HG03095 (cell line): ENCODE measurements around the gene GPAT3.
"Not testable (repeated sequence)": the region's sequence is repeated elsewhere in the genome, so short reads cannot be mapped to it uniquely, and the experiment has no call there.

Experiments
- ATAC-seq: cut with Tn5 transposase; IDR thresholded peaks from one replicate; pipeline ENCODE4 v1.9.1; 2021; ENCODE audit warnings: moderate library complexity; ENCODE audit not compliant: unreplicated experiment

The GPAT3 gene

DNA sequence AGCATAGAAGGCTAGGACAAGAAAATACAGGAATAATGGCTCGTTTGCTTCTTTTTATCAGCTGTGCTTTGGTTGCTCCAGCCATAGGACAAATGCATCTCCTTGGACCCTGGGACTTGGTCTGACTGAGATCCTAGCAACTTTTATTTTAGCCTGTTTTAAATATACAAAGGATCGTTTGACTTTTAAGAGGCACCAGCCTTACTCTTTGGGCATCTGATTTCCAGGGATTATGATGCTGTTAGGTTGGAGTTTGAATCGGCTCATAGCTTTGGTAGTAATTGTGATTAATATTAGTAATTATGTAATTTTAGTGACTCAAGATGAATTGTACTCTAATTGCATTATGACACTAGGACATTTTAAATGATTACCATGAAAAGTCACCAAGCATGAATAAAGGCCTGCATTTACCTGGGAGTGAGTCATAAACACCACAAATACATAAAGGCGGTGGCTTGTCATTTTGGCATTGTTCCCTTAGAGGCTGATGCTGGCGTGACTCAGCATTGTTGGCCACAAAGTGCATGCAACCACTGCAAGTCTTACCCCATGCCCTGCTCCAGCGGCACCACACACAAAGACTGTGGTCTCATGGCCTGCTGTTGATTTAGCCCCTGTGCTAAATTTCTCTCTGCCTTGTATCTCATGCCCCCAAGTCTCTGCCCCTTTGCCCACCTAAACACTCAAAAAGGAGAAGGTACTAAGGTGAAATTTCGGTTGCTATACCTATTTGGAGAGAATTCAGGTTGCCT is 12.4 kb downstream of the GPAT3 start:
- peak; percentile 96 for ATAC-seq

DNA sequence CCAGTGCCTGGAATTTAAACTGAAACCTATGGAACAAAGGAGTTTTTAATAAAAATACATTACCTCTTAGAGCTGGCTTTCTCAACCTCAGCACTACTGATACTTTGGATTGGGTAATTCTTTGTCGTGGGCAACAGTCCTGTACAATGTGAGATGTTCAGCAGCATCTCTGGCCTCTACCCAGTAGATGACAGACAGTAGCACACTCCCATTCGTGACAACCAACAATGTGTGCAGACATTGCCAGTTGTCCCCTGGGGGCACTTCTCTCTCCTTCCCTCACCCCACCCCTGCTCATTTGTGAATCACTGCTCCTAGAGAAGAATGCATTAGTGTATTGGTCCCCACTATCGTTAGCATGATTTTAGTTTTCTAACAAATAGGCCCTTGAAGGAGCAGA is 16.2 kb downstream of the GPAT3 start:
- ATAC-seq: no peak

DNA sequence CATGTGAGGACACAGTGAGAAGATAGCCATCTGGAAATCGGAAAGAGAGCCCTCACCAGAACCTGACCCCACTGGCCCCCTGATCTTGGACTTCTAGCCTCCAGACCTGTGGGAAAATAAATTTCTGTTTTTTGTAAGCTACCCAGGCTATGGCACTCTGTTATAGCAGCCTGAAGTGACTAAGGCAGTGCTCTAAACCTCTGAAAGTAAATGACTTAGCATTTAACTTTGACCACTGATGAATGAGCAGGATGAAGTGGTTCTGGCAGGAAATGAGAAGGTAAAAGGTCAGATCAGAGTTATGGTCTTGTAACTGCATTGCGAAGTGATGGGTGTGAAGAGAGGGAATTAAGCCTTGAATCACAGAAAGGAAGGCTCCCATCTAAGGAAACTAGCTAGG is 17.0 kb downstream of the GPAT3 start:
- peak; percentile 54 for ATAC-seq

DNA sequence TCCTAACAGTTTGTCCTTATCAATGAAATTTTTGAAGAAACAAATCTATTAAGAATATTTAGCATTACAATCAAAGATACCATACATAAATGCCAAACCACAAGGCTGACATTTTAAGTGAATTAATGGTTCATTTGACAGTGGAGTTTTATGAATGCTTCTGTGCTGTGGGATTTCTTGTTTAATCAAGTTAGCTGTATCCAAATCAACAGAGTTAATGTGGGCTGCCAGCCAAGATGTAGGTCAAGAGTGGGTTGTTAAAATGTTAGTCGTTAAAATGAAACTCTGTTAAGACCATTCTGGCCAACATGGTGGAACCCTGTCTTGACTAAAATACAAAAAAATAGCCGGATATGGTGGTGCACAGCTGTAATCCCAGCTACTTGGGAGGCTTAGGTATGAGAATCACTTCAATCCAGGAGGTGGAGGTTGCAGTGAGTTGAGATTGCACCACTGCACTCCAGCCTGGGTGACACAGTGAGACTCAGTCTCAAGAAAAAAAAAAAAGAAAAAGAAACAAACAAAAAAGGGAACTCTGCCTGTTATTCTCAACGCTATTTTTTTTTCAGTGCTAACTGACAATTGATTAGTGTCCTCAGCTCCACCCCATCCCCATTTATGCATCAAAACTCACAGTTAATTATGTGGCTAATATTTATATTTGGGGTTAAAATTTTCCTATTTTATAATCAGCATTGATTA is 20.2 kb downstream of the GPAT3 start:
- no peak for ATAC-seq

DNA sequence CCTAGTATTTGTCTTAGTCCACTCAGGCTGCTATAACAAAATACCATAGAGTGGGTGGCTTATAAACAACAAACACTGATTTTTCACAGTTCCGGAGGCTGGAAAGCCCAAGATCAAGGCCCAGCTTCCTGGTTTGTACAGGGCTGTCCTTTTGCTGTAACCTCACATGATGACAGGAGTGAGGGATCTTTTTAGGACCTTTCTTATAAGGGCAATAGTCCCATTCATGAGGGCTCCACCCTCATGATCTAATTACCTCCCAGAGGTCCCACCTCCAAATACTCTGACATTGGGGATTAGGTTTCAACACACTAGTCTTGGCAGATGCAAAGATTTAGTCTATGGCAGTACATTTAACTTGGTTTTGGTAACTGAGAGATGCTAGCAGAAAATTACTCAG is 20.9 kb downstream of the GPAT3 start:
- ATAC-seq: no peak

DNA sequence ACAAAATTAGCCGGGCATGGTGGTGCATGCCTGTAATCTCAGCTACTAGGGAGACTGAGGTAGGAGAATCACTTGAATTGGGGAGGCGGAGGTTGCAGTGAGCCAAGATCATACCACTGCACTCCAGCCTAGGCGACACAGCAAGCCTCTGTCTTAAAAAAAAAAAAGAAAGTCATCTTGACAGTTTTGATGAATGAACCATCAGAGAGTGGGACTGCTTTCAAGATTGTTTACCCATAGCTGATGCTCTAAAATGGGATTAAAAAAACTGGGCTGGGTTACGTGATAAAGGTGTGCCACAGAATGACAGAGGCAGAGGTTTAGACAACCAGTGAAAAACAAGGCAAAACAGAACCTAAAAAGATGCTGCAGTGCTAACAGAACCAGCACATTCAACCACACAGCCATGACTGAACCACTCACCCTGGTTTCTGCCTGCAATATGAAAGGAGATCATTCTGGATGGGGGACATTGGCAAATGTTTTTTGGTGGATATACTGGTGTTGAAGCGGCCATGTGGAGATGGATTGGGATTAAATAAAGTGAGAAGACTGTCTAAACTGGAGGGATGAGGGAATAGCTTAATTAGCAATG is 22.2 kb downstream of the GPAT3 start:
- ATAC-seq: no peak

DNA sequence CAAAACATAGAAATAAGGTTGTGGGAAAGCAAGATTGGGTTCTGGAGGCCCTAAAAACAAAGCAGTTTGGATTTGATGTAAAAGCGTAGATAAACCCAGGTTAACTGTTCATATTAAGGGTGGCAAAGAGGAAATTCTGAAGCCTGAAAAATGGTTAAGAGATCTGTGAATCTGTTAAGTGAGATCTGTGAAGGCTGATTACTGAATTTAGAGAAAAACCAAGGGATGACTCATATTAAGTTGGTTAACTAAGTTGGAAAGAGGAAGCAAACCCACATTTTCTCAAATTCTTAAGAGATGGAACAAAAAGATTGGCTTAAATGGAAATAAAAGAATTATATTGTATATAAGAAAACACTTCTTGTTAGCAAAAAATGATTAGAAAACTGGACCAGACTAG is 22.8 kb downstream of the GPAT3 start:
- ATAC-seq: no peak

DNA sequence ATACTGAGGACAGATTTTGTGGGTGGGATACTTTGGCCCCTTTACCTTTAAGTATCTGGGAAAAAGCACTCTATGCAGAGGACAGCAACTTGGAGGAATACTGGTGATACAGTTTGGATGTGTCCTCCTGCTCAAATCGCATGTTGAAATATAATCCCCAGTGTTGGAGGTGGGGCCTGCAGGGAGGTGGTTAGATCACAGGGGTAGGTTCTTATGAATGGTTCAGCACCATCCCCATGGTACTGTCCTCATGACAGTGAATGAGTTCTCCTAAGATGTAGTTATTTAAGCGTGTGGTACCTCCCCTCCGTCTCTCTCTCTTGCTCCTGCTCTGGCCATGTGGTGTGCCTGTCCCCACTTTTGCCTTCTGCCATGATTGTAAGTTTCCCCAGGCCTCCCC is 24.6 kb downstream of the GPAT3 start:
- no peak for ATAC-seq

DNA sequence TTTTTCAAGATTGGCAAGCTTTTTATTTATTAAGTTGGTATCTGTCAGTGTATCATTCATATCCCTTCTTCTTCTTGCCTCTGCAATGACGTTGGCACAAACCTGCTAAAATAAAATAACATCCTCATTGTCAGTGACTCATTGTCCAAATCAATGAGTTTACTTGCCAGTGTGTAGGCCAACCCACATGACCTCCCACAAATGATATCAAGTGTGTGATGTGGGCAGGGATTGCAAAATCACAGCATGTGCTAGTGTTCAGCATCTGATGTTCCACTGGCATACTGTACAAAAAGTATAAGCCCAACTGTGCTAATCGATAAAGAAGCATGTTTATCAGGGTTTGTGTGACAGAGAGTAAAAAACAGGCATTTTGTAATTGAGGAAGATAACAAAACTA is 25.5 kb downstream of the GPAT3 start:
- ATAC-seq: no peak

DNA sequence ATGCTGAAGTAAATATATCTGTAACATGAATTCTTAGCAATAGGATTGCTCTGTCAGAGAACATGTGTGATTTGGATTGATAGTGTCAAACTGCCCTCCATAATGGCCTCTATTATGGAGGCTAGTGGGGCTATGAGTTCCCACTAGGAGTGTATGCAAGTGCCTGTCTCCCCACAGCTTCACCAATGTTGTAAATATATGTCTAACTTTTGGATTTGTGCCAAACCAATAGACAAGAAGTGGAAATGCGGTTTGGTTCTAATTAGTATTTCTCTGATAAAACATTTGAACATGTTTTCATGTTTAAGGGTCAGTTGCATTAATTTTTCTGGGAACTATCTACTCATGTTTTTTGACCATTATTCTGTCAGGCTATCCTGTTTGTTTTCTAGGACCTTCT is 28.1 kb downstream of the GPAT3 start:
- ATAC-seq: no peak

DNA sequence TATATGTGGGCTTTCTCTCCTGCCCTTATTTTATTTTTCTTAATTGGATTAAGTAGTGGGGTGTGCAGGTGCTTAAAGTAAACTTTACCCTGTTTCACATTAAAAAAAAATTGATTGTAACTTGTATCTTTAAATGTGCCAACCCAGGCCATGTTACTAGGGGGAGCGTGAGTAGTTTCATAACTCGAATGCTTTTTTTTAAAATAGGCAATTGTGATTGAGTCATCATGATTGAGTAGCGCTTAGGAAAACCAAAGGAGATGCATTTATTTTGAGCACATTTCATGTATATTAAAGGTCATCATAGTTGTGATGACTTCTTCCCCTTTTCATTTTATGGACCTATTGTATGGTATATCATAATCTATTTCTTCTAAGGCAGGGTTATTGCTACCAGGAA is 32.2 kb downstream of the GPAT3 start:
- no peak for ATAC-seq

DNA sequence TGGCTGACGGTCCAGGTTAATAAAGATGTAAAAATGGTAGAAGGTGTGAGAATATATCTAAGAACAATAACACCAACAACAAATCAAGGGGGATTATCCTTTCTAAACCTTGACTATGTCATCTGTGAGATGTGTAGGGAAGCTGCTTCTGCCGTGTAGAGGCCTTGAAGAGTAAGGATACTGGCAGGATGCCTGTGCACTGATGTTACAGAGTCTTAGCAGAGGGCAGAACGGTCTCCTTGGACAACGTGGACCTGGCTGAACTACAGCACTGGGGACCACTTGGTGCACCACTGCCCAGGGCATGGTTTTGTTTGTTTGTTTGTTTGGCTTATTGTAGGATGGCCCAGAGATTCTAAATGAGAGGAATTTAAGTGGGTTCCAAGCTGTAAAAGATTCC is 33.5 kb downstream of the GPAT3 start:
- no peak for ATAC-seq

DNA sequence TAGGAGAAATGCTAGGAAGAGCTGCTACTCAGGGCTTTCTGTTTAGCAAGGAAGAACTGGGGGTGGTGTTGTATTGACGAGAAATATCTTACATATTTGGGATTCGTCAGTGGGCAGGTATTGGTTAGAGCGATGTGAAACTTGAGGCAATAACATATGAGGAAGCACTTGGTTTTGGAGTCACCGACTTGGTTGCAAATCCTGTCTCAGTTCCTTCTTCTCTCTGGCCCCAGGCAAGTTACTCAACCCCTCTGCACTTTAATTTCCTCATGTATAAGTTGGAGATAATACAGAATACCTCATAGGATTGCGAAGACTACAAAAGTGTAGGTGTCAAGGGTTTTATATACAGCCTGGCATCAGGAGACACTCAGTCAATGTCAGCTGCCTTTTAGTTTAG is 34.1 kb downstream of the GPAT3 start:
- peak; percentile 89 for ATAC-seq

DNA sequence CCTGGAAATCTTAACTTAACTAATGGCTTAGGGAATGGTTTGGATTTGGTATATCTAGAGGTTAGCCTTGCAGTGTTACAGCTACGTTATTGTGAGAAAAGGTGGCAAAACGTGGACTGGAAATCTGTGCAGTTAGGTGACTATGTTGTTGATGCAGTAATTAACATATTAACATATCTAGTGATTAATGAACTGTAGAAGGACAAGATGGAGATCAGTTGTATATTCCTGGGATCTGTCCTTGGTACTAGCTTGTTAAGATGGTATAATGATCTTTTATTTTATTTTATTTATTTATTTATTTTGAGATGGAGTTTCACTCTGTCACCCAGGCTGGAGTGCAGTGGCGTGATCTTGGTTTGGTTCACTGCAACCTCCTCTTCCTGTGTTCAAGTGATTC is 36.9 kb downstream of the GPAT3 start:
- no peak for ATAC-seq

DNA sequence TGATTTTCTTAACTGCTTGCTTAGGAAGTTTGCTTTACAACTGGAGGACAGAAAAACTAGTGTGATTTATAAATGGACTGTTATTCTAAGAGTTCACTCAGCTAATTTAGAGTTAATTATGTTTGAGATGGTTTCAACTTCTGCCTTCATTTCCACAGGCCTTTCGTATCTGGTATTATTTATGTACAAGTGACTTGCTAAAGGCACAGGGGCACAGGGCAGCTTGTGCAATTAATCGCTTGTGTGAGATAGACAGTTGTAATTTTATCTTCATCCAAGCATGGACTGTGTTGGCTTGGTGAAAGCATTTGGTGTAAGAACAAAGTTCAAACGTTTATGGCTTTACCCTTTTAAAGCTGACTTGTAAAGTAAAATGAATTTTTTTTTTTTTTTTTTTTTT is 38.3 kb downstream of the GPAT3 start:
- ATAC-seq: no peak

DNA sequence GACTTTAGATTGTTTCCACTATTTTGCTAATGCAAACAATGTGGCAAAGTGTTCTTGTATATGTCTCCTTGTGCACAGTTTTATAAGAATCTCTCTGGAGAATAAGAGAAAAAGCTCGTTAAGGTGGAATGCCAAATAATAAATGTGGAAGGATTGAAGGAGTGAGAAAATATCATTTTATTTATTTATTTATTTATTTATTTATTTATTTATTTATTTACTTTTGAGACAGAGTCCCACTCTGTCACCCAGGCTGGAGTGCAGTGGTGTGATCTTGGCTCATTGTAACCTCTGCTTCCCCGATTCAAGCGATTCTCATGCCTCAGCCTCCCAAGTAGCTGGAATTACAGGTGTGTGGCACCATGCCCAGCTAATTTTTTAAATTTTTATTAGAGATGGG is 40.3 kb downstream of the GPAT3 start:
- ATAC-seq: not testable (repeated sequence)

DNA sequence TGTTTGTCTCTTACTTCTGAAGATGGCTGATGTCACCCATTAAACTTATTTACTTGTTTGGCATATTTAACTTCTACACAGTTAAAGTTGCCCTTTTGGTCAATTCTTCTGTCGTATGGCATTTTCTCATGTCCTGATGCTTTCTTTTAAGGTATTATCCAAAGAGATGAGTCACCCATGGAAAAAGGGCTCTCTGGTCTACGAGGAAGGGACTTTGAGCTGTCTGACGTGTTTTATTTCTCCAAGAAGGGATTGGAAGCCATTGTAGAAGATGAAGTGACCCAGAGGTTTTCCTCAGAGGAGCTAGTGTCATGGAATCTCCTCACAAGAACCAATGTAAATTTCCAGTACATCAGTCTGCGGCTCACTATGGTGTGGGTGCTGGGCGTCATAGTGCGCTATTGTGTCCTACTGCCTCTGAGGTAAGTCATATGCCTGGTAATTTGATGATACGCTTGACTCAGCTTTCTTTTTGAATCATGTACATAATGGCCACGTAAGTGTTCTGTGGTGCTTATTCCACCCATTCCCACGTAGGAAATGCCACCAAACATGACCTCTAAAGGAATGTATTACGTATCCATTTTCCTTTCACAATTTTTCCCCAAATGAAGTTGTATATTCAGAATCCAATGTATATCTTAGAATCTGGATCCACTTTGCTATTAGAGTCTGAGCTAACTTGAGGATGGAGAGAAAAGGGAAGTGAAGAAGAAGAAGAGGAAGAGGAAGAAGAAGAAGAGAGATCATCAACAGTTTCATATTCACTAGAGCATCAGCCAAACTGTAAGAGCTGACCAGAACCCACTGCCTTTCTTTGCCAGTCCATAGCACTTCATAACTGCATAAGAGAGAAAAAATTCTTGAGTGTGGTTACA is 45.7 kb downstream of the GPAT3 start:
- ATAC-seq: peak; percentile 92

DNA sequence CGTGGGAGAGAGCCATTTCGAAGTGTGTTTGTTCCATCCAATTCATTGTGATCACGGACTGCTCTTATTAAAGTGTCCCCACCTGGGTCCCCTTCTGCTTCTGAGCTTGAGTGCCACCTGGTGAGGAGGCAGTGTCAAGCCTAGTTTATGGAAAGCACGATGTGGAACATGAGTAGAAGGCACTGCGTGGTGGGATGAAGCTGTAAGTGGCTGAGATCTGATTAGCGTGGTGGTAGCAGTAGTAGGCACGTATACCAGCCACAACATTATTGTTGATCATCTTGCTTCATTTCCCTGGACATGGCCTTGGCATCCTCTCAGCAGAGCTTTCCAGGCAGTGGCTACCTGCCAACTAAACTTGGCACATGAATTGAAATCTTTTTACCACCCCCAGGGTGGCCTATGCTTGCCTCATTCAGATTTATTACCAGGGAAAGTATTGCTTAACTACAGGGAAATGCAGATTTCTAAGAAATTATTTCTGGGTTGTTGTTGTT is 46.4 kb downstream of the GPAT3 start:
- ATAC-seq: peak; percentile 41

DNA sequence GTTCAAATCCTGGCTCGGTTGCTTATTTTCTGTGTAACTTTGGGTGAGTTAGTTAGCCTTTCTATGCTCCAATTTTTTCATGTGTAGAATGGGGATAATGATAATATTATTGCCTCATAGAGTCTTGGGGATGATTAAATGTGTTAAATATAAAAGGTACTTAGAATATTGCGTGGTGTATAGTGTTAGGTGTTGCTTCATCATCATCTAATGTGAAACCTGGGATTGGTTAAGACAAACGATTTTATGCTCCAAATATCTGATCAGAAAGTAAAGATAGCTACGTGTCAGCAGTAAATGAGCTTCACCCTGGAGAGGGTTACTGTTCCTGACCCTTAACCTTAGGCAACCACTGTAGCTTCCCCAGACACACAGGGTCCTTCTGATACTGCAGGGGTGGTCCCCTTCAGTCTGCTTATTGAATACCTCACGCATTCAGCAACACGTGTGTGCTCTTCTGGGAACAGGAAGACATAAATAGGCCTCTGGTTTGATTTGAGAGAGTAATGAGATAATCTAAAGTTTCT is 50.1 kb downstream of the GPAT3 start:
- ATAC-seq: no peak

DNA sequence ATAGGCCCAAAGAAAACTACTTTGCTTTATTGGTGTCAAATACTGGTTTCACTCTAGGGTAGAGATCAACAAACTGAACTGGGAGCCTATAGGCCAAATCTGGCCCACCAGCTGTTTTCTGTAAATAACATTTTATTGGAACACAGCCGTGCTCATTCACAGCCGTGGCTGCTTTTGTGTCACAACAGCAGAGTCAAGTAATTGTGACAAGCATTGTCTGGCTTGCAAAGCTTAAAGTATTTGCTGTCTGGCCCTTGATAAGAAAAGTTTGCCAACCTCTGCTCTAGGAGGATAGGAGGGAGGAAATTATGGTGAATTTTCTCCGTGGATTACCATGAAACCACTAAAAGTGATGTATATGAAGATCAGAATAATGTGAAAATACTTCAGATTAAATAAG is 53.4 kb downstream of the GPAT3 start:
- no peak for ATAC-seq

DNA sequence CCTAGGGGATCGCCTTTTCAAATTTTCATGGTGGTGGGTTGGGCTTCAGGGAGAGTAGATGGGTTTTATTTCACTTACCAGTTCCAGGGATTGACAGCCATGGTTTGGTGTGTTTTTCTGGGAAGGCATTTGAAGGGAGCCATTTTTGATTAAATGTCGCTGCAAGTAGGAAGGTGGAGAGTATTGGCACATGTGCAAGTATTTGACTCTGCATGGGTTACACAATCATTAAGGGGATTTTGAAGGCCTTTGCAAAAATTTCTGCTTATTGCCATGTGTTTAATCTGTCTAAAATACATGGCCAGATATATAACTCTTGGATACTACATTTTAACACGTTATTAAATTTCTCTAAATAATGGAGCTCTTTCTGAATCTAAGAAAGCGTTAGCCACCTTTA is 55.1 kb downstream of the GPAT3 start:
- ATAC-seq: no peak
